Liver (tissue), 3 donors: ENCODE results near the gene ITGB2.

Source experiments
- ATF3 ChIP-seq: IDR thresholded peaks from 2 replicates; pipeline ENCODE4 v1.6.1; 2016; ENCODE audit warnings: antibody characterized with exemption
- CTCF ChIP-seq: fragments of 150-350 bp; IDR thresholded peaks from 2 replicates; pipeline ENCODE4 v1.5.1; 2017; ENCODE audit warnings: improper control_type of control experiment, low read depth, low read length; ENCODE audit not compliant: missing input control
- JUND ChIP-seq, 2 donors: IDR thresholded peaks; 2 replicates each; pipeline ENCODE4 v1.6.1; 2016; ENCODE audit warnings: antibody characterized with exemption in 2 of 2
- MAX ChIP-seq: IDR thresholded peaks from 2 replicates; pipeline ENCODE4 v1.6.1; 2016; ENCODE audit warnings: antibody characterized with exemption
- donor health status: healthy.
- donor health status: healthy.

- TF ChIP-seq CTCF (no peak), MAX (no peak), ATF3 (no peak), JUND (IDR thresholded peaks at IDR 0.05) (no peak)
These were observed 74.0 kb downstream of the ITGB2 start for GRCh38 chr21:44846485-44847260.
